HG02623 (cell line): ENCODE measurements around the gene AMY1C.
"Not testable (repeated sequence)": the region's sequence is repeated elsewhere in the genome, so short reads cannot be mapped to it uniquely, and the experiment has no call there.

Source experiments
- ATAC-seq: cut with Tn5 transposase; IDR thresholded peaks from one replicate; pipeline ENCODE4 v1.9.1; 2021; ENCODE audit warnings: moderate library complexity; ENCODE audit not compliant: unreplicated experiment

Gene AMY1C

DNA sequence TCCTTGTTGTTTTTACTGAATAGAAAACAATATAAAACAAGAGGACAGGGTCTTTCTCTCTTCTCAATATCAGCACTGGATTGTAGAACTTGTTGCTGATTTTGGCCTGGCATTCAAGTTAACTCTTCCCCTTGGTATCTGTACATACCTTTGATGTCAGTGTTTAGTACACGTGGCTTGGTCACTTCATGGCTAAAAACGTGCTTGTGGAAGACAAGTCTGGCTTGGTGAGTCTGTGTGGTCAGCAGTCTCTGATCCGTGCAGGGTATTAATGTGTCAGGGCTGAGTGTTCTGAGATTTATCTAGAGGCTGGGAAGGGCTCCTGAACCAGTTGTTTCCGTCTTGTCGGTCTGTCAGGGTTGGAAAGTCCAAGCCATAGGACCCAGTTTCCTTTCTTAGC lies at the start of gene AMY1C:
Gene AMY1C (plus strand): TSS at position 301 of the 400 bp plus-strand sequence. CDS start 572 bp downstream, outside the sequence.
- ATAC-seq: not testable (repeated sequence)

GRCh38 chr1:103700669-103701068 lies 49.0 kb upstream of the AMY1C start:
- ATAC-seq: not testable (repeated sequence)

DNA sequence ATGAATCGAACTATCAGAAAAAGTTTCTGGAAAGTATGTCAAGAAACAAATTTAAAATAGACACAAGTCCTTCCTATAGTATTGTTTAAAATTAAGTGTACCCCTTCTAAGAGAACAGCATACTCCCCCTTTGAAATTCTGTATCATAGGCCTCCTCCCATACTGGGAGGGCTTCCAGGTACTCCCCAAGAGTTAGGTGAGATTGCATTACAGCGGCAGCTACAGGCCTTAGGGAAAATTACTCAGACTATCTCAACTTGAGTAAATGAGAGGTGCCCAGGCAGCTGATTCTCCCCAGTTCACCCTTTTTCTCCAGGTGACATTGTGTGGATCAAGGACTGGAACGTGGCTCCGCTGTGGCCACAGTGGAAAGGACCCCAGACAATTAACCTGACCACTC lies 48.4 kb upstream of the AMY1C start:
- not testable (repeated sequence) for ATAC-seq

GRCh38 chr1:103707670-103708069 lies 42.0 kb upstream of the AMY1C start:
- not testable (repeated sequence) for ATAC-seq

- not testable (repeated sequence) for ATAC-seq
Measured at GRCh38 chr1:103710381-103710780, 39.3 kb upstream of the AMY1C start.

GRCh38 chr1:103717404-103717803 lies 32.3 kb upstream of the AMY1C start:
- not testable (repeated sequence) for ATAC-seq

DNA sequence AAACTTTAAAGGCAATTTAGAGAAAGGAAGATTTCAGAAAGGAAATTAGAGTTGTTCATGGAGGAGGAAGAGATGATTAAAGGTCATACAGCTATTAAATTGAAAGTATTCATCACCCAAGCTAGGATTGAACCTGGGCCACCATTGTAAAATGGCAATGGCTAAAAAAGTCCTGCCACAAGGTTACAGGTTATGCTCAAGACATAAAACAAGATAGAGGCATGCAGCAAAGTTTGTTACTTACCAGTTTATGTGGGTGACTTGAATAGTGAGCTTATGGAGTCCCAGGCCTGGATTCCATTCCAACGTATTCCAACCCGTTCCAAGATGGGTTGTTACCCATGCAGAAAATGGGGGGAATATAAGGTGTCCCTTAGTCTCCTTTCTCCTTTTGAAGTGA lies 28.2 kb upstream of the AMY1C start:
- ATAC-seq: not testable (repeated sequence)

DNA sequence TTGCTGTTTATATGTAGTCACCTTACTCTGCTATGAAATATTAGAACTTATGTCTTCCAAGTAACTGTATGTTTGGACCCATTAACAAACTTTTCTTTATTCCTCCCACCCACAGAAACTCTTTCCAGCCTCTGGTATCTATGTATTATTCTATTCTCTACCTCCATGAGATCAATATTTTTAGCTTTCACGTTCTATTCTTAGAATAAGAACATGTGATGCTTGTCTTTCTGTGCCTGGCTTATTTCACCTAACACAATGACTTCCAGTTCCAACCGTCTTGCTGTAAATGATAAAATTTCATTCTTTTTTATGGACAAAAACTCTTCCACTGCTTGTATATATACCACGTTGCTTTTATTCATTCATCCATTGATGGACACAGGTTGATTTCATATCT lies 14.4 kb upstream of the AMY1C start:
- ATAC-seq: not testable (repeated sequence)

GRCh38 chr1:103738031-103738430 lies 11.7 kb upstream of the AMY1C start:
- ATAC-seq: not testable (repeated sequence)

GRCh38 chr1:103744449-103744848 lies 5.2 kb upstream of the AMY1C start:
- ATAC-seq: not testable (repeated sequence)

- ATAC-seq: not testable (repeated sequence)
Measured at GRCh38 chr1:103745040-103745439, 4.7 kb upstream of the AMY1C start.

DNA sequence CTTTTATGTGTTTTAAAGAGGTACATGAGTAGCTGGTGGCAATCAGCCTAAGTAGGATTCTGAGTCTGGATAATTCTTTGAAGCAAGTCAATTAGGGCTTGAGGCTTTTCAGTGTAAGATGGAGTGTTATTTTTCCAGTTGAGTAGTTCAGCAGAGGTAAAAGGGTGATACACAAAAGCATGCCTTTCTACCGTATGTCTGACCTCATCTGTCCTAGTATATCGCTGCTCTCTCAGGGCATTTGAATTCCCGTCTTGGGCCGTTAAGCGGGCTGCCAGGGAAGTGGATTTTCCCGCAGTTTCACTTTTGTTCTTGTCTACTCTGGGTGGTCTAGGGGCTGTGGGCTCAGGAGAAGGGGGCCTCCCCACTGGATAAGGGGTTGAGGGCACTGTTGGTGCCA lies 1.4 kb upstream of the AMY1C start:
- ATAC-seq: not testable (repeated sequence)

GRCh38 chr1:103761896-103762295 lies 12.2 kb downstream of the AMY1C start:
- ATAC-seq: no peak

DNA sequence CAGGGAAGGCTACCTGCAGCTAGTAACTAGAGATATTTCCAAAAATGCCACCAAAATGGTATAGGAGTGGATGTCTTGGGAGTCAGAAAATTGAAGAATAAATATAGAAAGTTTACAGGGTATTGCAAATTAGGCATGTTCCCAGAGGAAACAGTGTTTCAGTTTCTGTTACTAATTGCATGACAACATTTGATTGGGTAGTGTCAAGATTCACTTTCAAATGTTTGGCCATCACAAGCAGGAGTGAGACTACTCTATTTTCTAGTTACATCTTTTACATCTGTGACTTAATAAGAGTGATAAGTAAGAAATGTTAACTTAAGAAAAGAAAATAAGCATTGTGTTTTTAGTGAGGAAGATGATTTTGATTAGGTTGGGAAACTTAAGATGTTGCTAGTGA lies 30.2 kb downstream of the AMY1C start:
- ATAC-seq: peak; percentile 36

DNA sequence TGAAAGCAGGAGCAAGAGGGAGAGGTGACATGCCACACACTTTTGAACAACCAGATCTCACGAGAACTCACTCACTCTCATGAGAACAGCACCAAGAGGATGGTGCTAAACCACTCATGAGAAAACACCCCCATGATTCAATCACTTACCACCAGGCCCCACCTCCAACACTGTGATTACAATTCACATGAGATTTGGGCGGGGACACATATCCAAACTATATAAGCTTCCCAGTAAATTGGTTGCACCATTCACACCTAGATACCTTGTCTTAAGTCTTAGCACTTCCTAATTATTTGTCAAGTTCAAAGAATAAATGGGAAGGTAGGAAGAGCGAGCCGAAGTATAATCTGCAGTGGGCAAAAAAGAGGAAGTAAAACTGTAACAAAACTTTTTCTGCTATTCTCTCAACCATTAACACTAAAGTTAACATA lies 34.3 kb downstream of the AMY1C start:
- ATAC-seq: peak; percentile 54

DNA sequence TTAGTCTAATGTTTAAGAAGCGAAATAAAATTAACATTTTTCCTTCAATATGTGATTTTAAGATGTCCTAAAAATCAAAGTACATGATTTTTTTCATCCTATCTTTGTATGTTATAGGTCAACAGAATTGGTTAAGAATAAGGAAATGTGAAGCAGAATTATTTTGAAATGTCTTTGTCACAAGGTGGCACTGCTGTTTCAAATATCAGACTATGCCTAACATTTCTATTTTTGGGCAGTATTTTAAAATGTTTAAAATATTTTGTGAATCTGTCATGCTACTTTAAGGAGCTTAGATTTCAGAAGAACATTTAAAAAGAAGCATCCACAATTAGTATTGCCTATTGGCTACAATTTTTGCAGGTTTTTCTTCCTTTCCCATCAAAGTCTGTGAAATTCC lies 38.7 kb downstream of the AMY1C start:
- no peak for ATAC-seq

GRCh38 chr1:103790172-103790571 lies 40.5 kb downstream of the AMY1C start:
- no peak for ATAC-seq
